ENCODE measurements around the gene OS9.
"Not testable (repeated sequence)": the region's sequence is repeated elsewhere in the genome, so short reads cannot be mapped to it uniquely, and the experiment has no call there.

DNA sequence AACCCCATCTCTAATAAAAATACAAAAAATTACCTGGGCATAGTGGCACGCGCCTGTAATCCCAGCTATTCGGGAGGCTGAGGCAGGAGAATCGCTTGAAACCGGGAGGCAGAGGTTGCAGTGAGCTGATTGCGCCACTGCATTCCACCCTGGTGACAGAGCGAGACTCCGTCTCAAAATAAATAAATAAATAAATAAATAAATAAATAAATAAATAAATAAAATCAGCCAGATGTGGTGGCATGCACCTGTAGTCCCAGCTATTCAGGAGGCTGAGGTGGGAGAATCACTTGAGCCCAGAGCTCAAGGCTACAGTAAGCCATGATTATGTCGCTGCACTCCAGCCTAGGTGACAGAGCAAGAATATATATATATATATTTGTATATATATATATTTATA, 16.0 kb upstream of the OS9 start:
- TF ChIP-seq, protein P1, sequence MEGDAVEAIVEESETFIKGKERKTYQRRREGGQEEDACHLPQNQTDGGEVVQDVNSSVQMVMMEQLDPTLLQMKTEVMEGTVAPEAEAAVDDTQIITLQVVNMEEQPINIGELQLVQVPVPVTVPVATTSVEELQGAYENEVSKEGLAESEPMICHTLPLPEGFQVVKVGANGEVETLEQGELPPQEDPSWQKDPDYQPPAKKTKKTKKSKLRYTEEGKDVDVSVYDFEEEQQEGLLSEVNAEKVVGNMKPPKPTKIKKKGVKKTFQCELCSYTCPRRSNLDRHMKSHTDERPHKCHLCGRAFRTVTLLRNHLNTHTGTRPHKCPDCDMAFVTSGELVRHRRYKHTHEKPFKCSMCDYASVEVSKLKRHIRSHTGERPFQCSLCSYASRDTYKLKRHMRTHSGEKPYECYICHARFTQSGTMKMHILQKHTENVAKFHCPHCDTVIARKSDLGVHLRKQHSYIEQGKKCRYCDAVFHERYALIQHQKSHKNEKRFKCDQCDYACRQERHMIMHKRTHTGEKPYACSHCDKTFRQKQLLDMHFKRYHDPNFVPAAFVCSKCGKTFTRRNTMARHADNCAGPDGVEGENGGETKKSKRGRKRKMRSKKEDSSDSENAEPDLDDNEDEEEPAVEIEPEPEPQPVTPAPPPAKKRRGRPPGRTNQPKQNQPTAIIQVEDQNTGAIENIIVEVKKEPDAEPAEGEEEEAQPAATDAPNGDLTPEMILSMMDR (IDR thresholded peaks at IDR 0.05), result not testable (repeated sequence)
- TF ChIP-seq HOXB13 (CRISPR knock-in tag; IDR thresholded peaks at IDR 0.05; ENCODE audit: low read depth); RCOR1 (IDR thresholded peaks at IDR 0.05; ENCODE audit: low read depth, low read length); MAFK (IDR thresholded peaks at IDR 0.05; ENCODE audit: partially characterized antibody); ZNF302 (CRISPR knock-in tag; IDR thresholded peaks at IDR 0.05): not testable (repeated sequence)

Measured in A549 (cell line).